H1 (cell line): ENCODE measurements around the gene TFF2. TPM values are rescaled to one million over a fixed set of nuclear protein-coding genes. Genes with fewer than 3 reads are reported as not detected.

ENCODE experiments used
- CTCF ChIA-PET: fragments of 300-600 bp; sonication (Branson Sonifier 250); formaldehyde crosslinking; loops from one replicate; lab custom pipeline; 2021; ENCODE audit not compliant: partially characterized antibody; lab: Charles Lee
- POLR2A ChIA-PET: fragments of 300-600 bp; sonication (Branson Sonifier 250); formaldehyde crosslinking; loops from one replicate; lab custom pipeline; 2021; ENCODE audit warnings: inconsistent platforms; ENCODE audit not compliant: partially characterized antibody; lab: Charles Lee
- DNase-seq, 2 experiments: peaks; one replicate each; pipeline versions ENCODE4 v3.0.0 to v3.0.0-alpha.2; 2010 to 2022; ENCODE audit warnings: low spot score in 2 of 2, low read depth in 1 of 2, mixed read lengths in 1 of 2
- FAIRE-seq: peaks from 2 replicates; lab custom pipeline; 2011; peaks lifted over from hg19 to GRCh38; lab: Jason Lieb, UNC
- H2AFZ ChIP-seq: 2 replicates; pipeline ENCODE4 v1.8.1; 2012; ENCODE audit warnings: low read length, inconsistent platforms
- H2AK5ac ChIP-seq: 2 replicates; pipeline ENCODE4 v1.6.1; 2013; ENCODE audit warnings: low read depth, low read length
- H2BK120ac ChIP-seq: replicated peaks from 2 replicates; pipeline ENCODE3; 2013; ENCODE audit warnings: low read depth, low read length, inconsistent platforms
- H2BK12ac ChIP-seq: 2 replicates; pipeline ENCODE4 v1.6.1; 2013; ENCODE audit warnings: low read depth, low read length
- H2BK15ac ChIP-seq: 2 replicates; pipeline ENCODE4 v1.6.1; 2013; ENCODE audit warnings: low read length
- H2BK20ac ChIP-seq: 2 replicates; pipeline ENCODE4 v1.6.1; 2013; ENCODE audit warnings: low read length
- H2BK5ac ChIP-seq: 2 replicates; pipeline ENCODE4 v1.6.1; 2013; ENCODE audit warnings: low read depth, low read length
- H3K14ac ChIP-seq: 2 replicates; pipeline ENCODE4 v1.6.1; 2013; ENCODE audit warnings: inconsistent platforms; ENCODE audit not compliant: insufficient read length
- H3K18ac ChIP-seq: 2 replicates; pipeline ENCODE4 v1.6.1; 2013; ENCODE audit warnings: low read length; ENCODE audit errors: extremely low read depth
- H3K23ac ChIP-seq: 2 replicates; pipeline ENCODE4 v1.6.1; 2013; ENCODE audit warnings: inconsistent platforms; ENCODE audit not compliant: insufficient read length
- H3K23me2 ChIP-seq: 2 replicates; pipeline ENCODE4 v1.6.1; 2013; ENCODE audit warnings: low read depth, low read length
- H3K27ac ChIP-seq: 2 replicates; pipeline ENCODE4 v1.6.1; 2011; ENCODE audit warnings: low read depth, low read length, inconsistent platforms
- H3K27me3 ChIP-seq, 4 experiments: replicated peaks in 1 of 4; 1 replicate in 1 of 4; 2 replicates in 3 of 4; pipeline versions ENCODE4 v1.6.1 to v1.8.1; 2011 to 2013; ENCODE audit warnings: low read length in 3 of 4, mild to moderate bottlenecking in 3 of 4, inconsistent platforms in 2 of 4, mixed read lengths in 2 of 4, moderate library complexity in 1 of 4; ENCODE audit not compliant: control insufficient read depth in 3 of 4, insufficient read depth in 3 of 4; ENCODE audit errors: extremely low read depth in 1 of 4
- H3K36me3 ChIP-seq, 4 experiments: 2 replicates each; pipeline versions ENCODE4 v1.6.1 to v1.8.1; 2011 to 2013; ENCODE audit warnings: mild to moderate bottlenecking in 4 of 4, low read length in 3 of 4, moderate library complexity in 2 of 4, control low read depth in 1 of 4, inconsistent platforms in 1 of 4; ENCODE audit not compliant: insufficient read depth in 4 of 4, control insufficient read depth in 2 of 4
- H3K4ac ChIP-seq: replicated peaks from 2 replicates; pipeline ENCODE3; 2013; ENCODE audit warnings: low read length, low read depth, mixed read lengths, inconsistent platforms; ENCODE audit not compliant: insufficient read length
- H3K4me1 ChIP-seq, 4 experiments: replicated peaks in 1 of 4; 1 replicate in 1 of 4; 2 replicates in 3 of 4; pipeline versions ENCODE4 v1.6.1 to v1.8.1; 2011 to 2013; ENCODE audit warnings: low read length in 3 of 4, inconsistent platforms in 2 of 4, mixed read lengths in 1 of 4; ENCODE audit not compliant: insufficient read depth in 4 of 4, control insufficient read depth in 3 of 4
- H3K4me2 ChIP-seq, 2 experiments: 2 replicates each; pipeline versions ENCODE4 v1.6.1 to v1.8.1; 2011 to 2013; ENCODE audit warnings: low read depth in 2 of 2, low read length in 2 of 2, control low read depth in 1 of 2, inconsistent platforms in 1 of 2, mild to moderate bottlenecking in 1 of 2; ENCODE audit not compliant: insufficient read depth in 1 of 2
- H3K4me3 ChIP-seq, 4 experiments: fragments of 200-600, 300-600 bp in 1 of 4; sonication (generic), shearing (Covaris generic), sonication (Bioruptor Twin) in 1 of 4; 2 replicates each; pipeline versions ENCODE4 v1.5.1 to v1.8.1; 2011 to 2016; ENCODE audit warnings: low read length in 4 of 4, low read depth in 3 of 4, control low read depth in 2 of 4, inconsistent platforms in 2 of 4, mild to moderate bottlenecking in 2 of 4, mixed read lengths in 1 of 4, moderate library complexity in 1 of 4; ENCODE audit not compliant: insufficient read depth in 2 of 4; ENCODE audit errors: extremely low read depth in 1 of 4
- H3K56ac ChIP-seq: replicated peaks from 2 replicates; pipeline ENCODE3; 2013; ENCODE audit warnings: low read depth, mild to moderate bottlenecking, mixed read lengths, low read length, inconsistent platforms; ENCODE audit not compliant: insufficient read length
- H3K79me1 ChIP-seq: 2 replicates; pipeline ENCODE4 v1.6.1; 2013; ENCODE audit warnings: low read depth, low read length, control low read depth
- H3K79me2 ChIP-seq, 2 experiments: 2 replicates each; pipeline versions ENCODE4 v1.6.1 to v1.8.1; 2012 to 2013; ENCODE audit warnings: low read length in 2 of 2, mild to moderate bottlenecking in 2 of 2, inconsistent platforms in 1 of 2; ENCODE audit not compliant: insufficient read depth in 2 of 2, control insufficient read depth in 1 of 2
- H3K9ac ChIP-seq, 4 experiments: replicated peaks in 1 of 4; 1 replicate in 1 of 4; 2 replicates in 3 of 4; pipeline versions ENCODE4 v1.6.1 to v1.8.1; 2011 to 2013; ENCODE audit warnings: low read depth in 3 of 4, low read length in 3 of 4, control low read depth in 2 of 4, mild to moderate bottlenecking in 2 of 4, moderate library complexity in 2 of 4, inconsistent platforms in 1 of 4; ENCODE audit errors: extremely low read depth in 1 of 4
- H3K9me3 ChIP-seq, 2 experiments: 2 replicates each; pipeline versions ENCODE4 v1.6.1 to v1.8.1; 2012 to 2013; ENCODE audit warnings: mild to moderate bottlenecking in 2 of 2, moderate library complexity in 2 of 2, control low read depth in 1 of 2, inconsistent platforms in 1 of 2, low read depth in 1 of 2, low read length in 1 of 2, mixed read lengths in 1 of 2; ENCODE audit not compliant: insufficient read depth in 2 of 2
- H4K20me1 ChIP-seq, 2 experiments: replicated peaks in 1 of 2; 2 replicates each; pipeline versions ENCODE3 to v1.8.1; 2011 to 2013; ENCODE audit warnings: inconsistent platforms in 2 of 2, low read length in 2 of 2, mild to moderate bottlenecking in 1 of 2; ENCODE audit not compliant: insufficient read depth in 2 of 2, control insufficient read depth in 1 of 2
- H4K5ac ChIP-seq: 2 replicates; pipeline ENCODE4 v1.6.1; 2013; ENCODE audit warnings: low read length, low read depth, mixed read lengths, inconsistent platforms; ENCODE audit not compliant: insufficient read length
- H4K8ac ChIP-seq: 2 replicates; pipeline ENCODE4 v1.8.0; 2013; ENCODE audit warnings: mild to moderate bottlenecking, moderate library complexity, low read length, inconsistent platforms; ENCODE audit not compliant: insufficient read depth; ENCODE audit errors: extremely low read depth
- H4K91ac ChIP-seq: replicated peaks from 2 replicates; pipeline ENCODE3; 2013; ENCODE audit warnings: low read length, mixed read lengths, inconsistent platforms; ENCODE audit not compliant: insufficient read length
- EZH2 ChIP-seq: fragments of 200-600 bp; sonication (generic); IDR thresholded peaks from 2 replicates; pipeline ENCODE4 v1.7.1; 2012; ENCODE audit warnings: low read depth, mild to moderate bottlenecking, moderate library complexity, low read length, inconsistent platforms; ENCODE audit not compliant: severe bottlenecking
- RAD21 ChIP-seq, 2 experiments: IDR thresholded peaks in 1 of 2; conservative IDR thresholded peaks in 1 of 2; 2 replicates each; pipeline ENCODE4 v1.6.1; 2011; ENCODE audit warnings: low read depth in 2 of 2, low read length in 2 of 2, improper control_type of control experiment in 1 of 2, inconsistent platforms in 1 of 2, mild to moderate bottlenecking in 1 of 2, moderate library complexity in 1 of 2
- SIX5 ChIP-seq: IDR thresholded peaks from 2 replicates; pipeline ENCODE4 v1.6.1; 2011; ENCODE audit warnings: mild to moderate bottlenecking, low read depth, low read length
- SP4 ChIP-seq: IDR thresholded peaks from 2 replicates; pipeline ENCODE4 v1.6.1; 2012; ENCODE audit warnings: low read length, inconsistent platforms
- WGBS, 2 experiments: shearing (Covaris generic) in 1 of 2; methylation state at CpG; one replicate each; pipeline versions ENCODE4 v1.1.6 to v1.1.7; 2013 to 2015; ENCODE audit warnings: low lambda C conversion rate in 2 of 2, mixed read lengths in 2 of 2, inconsistent platforms in 1 of 2, low coverage in 1 of 2, missing lambda C conversion rate in 1 of 2; ENCODE audit not compliant: insufficient replicate concordance in 2 of 2, insufficient coverage in 1 of 2, insufficient read length in 1 of 2; ENCODE audit errors: extremely low coverage in 1 of 2, missing lambda C conversion rate in 1 of 2; 5-methylcytosine and 5-hydroxymethylcytosine counted together
- polyA plus RNA-seq, 7 experiments: library from polyadenylated mRNA; depleted of rRNA in 3 of 7; stranded (reverse) in 5 of 7; unstranded in 2 of 7; fragments of >200 nt in 5 of 7; fragments of 200-250 nt in 2 of 7; gene quantifications; 1 replicate in 5 of 7; 2 replicates in 1 of 7; 4 replicates in 1 of 7; pipeline versions ENCODE4 v1.2.1 to v1.2.3, GENCODE V29; 2011 to 2013; ENCODE audit warnings: missing spikeins in 2 of 7, mixed read lengths in 2 of 7
- total RNA-seq: library from RNA; stranded (reverse); fragmentation: NEBNext Ultra II Directional; extraction: Animal tissue kit (Norgen Biotek cat#: 25700); gene quantifications from 2 replicates; pipeline ENCODE4 v1.2.1, GENCODE V29; 2021

TFF2 gene
- total and polyA plus RNA-seq, 2 of the 8 experiments (the other 6 are each of a cell fraction or from before 2014, with no cell fraction given): not detected

- no peak overlapping the region for H4K91ac ChIP-seq
- no peak overlapping the region for H3K56ac ChIP-seq
- no peak overlapping the region; the same call in 1 of the 2 replicates for H2BK12ac ChIP-seq
- H3K4me2 ChIP-seq: no peak overlapping the region
- no peaks in the 10 kb centered on the region for H3K79me1 ChIP-seq
- no peaks in the 10 kb centered on the region for H3K23me2 ChIP-seq
- no peak overlapping the region for H4K5ac ChIP-seq
- H3K36me3 ChIP-seq: no peaks in the 10 kb centered on the region
- CTCF ChIA-PET: interaction anchor here (1.3 kb wide), 1 partner anchor 14 kb away, joined by 3 read pairs; no protein-coding TSS in a partner anchor
- no peak overlapping the region for H3K23ac ChIP-seq
- no peak overlapping the region for H4K8ac ChIP-seq
- H2AFZ ChIP-seq: no peak overlapping the region
- no peak overlapping the region for H2BK5ac ChIP-seq
- WGBS, 2 experiments: 81% methylated on average over 5 of the region's 5 CpGs; no CpG with 5 or more reads in 1 of the 2 experiments
- H3K4me3 ChIP-seq: no peak overlapping the region
- H3K79me2 ChIP-seq: no peaks in the 10 kb centered on the region
- peaks cover 0 to 4% of the 10 kb centered on the region in 2 experiments; a peak in 1 of 4 replicates for H3K9me3 ChIP-seq
- FAIRE-seq (no peak), DNase-seq (no peak)
- no peak overlapping the region for H2AK5ac ChIP-seq
- no peak overlapping the region for H3K9ac ChIP-seq
- POLR2A ChIA-PET: no interaction called here
- peaks cover 0 to 3% of the 10 kb centered on the region in 2 experiments for H4K20me1 ChIP-seq
- H3K4ac ChIP-seq: no peak overlapping the region
- no peak overlapping the region for H2BK20ac ChIP-seq
- H3K27me3 ChIP-seq: 0 out of 7 replicates have a peak, but pooled peaks cover 0 to 2% (median 0%) of the 10 kb centered on the region in 4 experiments
- 0 out of 2 replicates have a peak overlapping the region, but pooled peaks have one; percentile 16 for H3K18ac ChIP-seq
- TF ChIP-seq SP4: no peak
- no peak for TF ChIP-seq SIX5
- no peak for TF ChIP-seq EZH2
- no peak for TF ChIP-seq RAD21 (IDR thresholded peaks at IDR 0.05 in 1 of 2, conservative IDR thresholded peaks at IDR 0.05 in 1 of 2; ENCODE audit: low read depth in 2 of 2, low read length in 2 of 2)
- no peak overlapping the region for H2BK120ac ChIP-seq
- peaks cover 0 to 12% (median 9%) of the 10 kb centered on the region in 4 experiments; a peak in 3 of 7 replicates for H3K4me1 ChIP-seq
- H3K27ac ChIP-seq: no peak overlapping the region
- no peak overlapping the region for H2BK15ac ChIP-seq
- H3K14ac ChIP-seq: no peak overlapping the region
Observed at GRCh38 chr21:42385619-42386018, 34.8 kb upstream of the TFF2 start.
